Measurements from ENCODE around the gene CHL1.

Gene CHL1

DNA sequence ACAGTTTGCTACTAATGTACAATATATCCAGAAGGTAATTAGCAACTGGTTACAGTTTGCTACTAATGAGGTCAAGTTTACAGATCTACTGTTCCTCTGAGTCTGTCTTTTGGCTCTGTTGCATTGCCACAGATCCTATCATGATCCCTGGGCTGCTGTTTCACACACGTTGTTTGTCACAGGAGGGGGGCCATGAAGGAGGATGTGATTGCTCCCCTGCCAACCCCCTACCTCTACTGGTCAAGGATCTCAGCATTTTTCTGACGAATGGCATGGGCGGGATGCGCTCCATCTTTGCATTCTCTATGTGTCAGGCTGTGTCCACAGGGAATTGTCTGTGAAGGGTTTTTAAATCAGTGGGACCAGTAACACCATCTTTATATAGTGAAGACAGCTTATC, 91.9 kb downstream of the CHL1 start:
- Histone ChIP-seq H3K4me1 (ENCODE audit: low read length) (no peaks in the 10 kb centered on the region), H3K27me3 (replicated peaks; ENCODE audit: insufficient read depth, low read length) (no peaks in the 10 kb centered on the region), H3K4me2 (ENCODE audit: low read depth, low read length) (no peak overlapping the region), H3K9me3 (replicated peaks; ENCODE audit: insufficient read depth, low read length) (no peaks in the 10 kb centered on the region), H4K20me1 (ENCODE audit: insufficient read depth, low read length) (no peaks in the 10 kb centered on the region), H2AFZ (ENCODE audit: low read length) (no peak overlapping the region), H3K36me3 (replicated peaks; ENCODE audit: insufficient read depth, low read length) (no peaks in the 10 kb centered on the region), H3K9me2 (replicated peaks; ENCODE audit: insufficient read depth, low read length) (no peaks in the 10 kb centered on the region), H3K9ac (ENCODE audit: low read length) (no peak overlapping the region), H3K79me2 (ENCODE audit: low read length) (no peaks in the 10 kb centered on the region), H3F3A (ENCODE audit: insufficient read depth, low read length) (no peaks in the 10 kb centered on the region), H3K27ac (ENCODE audit: low read length) (no peak overlapping the region), H3K4me3 (ENCODE audit: low read length) (no peak overlapping the region)
- TF ChIP-seq EZH2phosphoT487 (IDR thresholded peaks at IDR 0.05; ENCODE audit: low read length), result no peak
- no peak for TF ChIP-seq EZH2 (optimal IDR thresholded peaks at IDR 0.05; ENCODE audit: low read depth, low read length)
- TF ChIP-seq, protein P1, sequence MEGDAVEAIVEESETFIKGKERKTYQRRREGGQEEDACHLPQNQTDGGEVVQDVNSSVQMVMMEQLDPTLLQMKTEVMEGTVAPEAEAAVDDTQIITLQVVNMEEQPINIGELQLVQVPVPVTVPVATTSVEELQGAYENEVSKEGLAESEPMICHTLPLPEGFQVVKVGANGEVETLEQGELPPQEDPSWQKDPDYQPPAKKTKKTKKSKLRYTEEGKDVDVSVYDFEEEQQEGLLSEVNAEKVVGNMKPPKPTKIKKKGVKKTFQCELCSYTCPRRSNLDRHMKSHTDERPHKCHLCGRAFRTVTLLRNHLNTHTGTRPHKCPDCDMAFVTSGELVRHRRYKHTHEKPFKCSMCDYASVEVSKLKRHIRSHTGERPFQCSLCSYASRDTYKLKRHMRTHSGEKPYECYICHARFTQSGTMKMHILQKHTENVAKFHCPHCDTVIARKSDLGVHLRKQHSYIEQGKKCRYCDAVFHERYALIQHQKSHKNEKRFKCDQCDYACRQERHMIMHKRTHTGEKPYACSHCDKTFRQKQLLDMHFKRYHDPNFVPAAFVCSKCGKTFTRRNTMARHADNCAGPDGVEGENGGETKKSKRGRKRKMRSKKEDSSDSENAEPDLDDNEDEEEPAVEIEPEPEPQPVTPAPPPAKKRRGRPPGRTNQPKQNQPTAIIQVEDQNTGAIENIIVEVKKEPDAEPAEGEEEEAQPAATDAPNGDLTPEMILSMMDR (IDR thresholded peaks at IDR 0.05; ENCODE audit: low read length), result no peak
- no peak for DNase-seq

DNA sequence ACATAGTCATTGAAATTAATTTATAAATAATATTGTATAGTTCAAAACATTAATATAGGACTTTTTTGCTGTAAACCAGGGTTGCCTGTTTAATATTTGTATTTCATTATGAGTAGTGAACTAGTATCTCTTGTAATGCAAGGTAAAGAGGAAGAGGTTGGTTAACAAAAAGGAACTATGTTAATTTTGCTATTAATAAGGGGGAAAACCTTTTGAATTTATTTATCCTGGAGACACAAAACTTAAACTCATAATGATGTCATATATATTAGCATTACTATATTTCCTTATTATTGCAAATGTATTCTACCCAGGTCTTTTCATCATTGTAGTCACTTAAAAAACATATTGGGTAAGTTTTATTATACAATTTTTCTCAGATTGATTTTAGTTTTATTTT, 94.5 kb downstream of the CHL1 start:
- no peaks in the 10 kb centered on the region for H3K9me2 ChIP-seq (replicated peaks; ENCODE audit: insufficient read depth, low read length)
- no peak overlapping the region for H2AFZ ChIP-seq (ENCODE audit: low read length)
- no peaks in the 10 kb centered on the region for H3K9me3 ChIP-seq (replicated peaks; ENCODE audit: insufficient read depth, low read length)
- H3K36me3 ChIP-seq (replicated peaks; ENCODE audit: insufficient read depth, low read length), result no peaks in the 10 kb centered on the region
- no peak overlapping the region for H3K4me3 ChIP-seq (ENCODE audit: low read length)
- no peak overlapping the region for H3K4me2 ChIP-seq (ENCODE audit: low read depth, low read length)
- no peak for TF ChIP-seq EZH2 (optimal IDR thresholded peaks at IDR 0.05; ENCODE audit: low read depth, low read length)
- TF ChIP-seq, protein P1 (IDR thresholded peaks at IDR 0.05; ENCODE audit: low read length), result no peak
- TF ChIP-seq EZH2phosphoT487 (IDR thresholded peaks at IDR 0.05; ENCODE audit: low read length), result no peak
- H3K9ac ChIP-seq (ENCODE audit: low read length), result no peak overlapping the region
- H3K27me3 ChIP-seq (replicated peaks; ENCODE audit: insufficient read depth, low read length), result no peaks in the 10 kb centered on the region
- no peak overlapping the region for H3K27ac ChIP-seq (ENCODE audit: low read length)
- H4K20me1 ChIP-seq (ENCODE audit: insufficient read depth, low read length), result no peaks in the 10 kb centered on the region
- H3K79me2 ChIP-seq (ENCODE audit: low read length), result no peaks in the 10 kb centered on the region
- H3F3A ChIP-seq (ENCODE audit: insufficient read depth, low read length), result no peaks in the 10 kb centered on the region
- no peak for DNase-seq
- H3K4me1 ChIP-seq (ENCODE audit: low read length), result no peaks in the 10 kb centered on the region

DNA sequence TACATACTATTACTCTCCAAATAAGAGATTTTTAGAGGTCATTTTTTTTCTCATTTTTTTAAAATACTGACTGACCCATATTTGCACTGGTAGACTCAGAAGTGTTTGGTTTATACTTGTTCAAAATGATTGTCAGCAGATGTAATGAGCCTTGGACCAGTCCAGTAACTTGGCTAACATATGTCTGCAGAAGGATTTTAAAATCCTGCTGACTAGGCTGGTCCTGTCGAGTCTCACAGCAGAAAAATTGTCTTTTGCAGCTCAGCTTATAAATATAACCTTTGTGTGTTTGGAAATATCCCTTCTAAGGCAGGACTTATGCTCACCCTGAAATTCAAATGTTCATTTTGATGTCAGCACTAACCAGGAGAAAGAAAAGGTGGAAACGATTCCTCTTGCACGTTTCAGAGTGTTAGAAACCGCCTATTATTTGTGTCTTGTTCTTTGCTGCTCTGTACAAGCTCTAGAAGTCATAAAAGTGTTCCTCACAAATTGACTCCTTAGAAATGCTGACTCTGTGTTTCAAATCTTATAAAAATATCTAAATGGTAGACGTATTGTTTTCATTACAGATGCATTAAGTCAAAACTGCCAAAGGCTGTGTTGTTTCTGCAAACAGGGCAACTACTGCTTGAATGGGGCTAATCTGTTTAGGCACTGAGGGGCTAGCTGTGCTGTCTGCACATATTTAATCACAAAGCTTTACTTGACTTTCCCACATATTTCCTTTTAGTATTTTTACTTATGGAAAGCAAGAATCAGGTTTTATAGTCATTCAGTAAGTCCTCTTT, 95.3 kb downstream of the CHL1 start:
- Histone ChIP-seq H3K4me1 (ENCODE audit: low read length) (no peaks in the 10 kb centered on the region), H3K27ac (ENCODE audit: low read length) (no peak overlapping the region), H4K20me1 (ENCODE audit: insufficient read depth, low read length) (no peaks in the 10 kb centered on the region), H2AFZ (ENCODE audit: low read length) (no peak overlapping the region), H3F3A (ENCODE audit: insufficient read depth, low read length) (no peaks in the 10 kb centered on the region), H3K9me2 (replicated peaks; ENCODE audit: insufficient read depth, low read length) (no peaks in the 10 kb centered on the region), H3K9ac (ENCODE audit: low read length) (no peak overlapping the region), H3K36me3 (replicated peaks; ENCODE audit: insufficient read depth, low read length) (no peaks in the 10 kb centered on the region), H3K9me3 (replicated peaks; ENCODE audit: insufficient read depth, low read length) (no peaks in the 10 kb centered on the region), H3K27me3 (replicated peaks; ENCODE audit: insufficient read depth, low read length) (no peaks in the 10 kb centered on the region), H3K4me3 (ENCODE audit: low read length) (no peak overlapping the region), H3K79me2 (ENCODE audit: low read length) (no peaks in the 10 kb centered on the region), H3K4me2 (ENCODE audit: low read depth, low read length) (no peak overlapping the region)
- no peak for TF ChIP-seq EZH2phosphoT487 (IDR thresholded peaks at IDR 0.05; ENCODE audit: low read length)
- TF ChIP-seq, protein P1 (IDR thresholded peaks at IDR 0.05; ENCODE audit: low read length), result no peak
- no peak for TF ChIP-seq EZH2 (optimal IDR thresholded peaks at IDR 0.05; ENCODE audit: low read depth, low read length)
- no peak for DNase-seq

Measured in MM.1S (cell line).